HepG2 (cell line): ENCODE data around the gene METTL23. TPM values are rescaled to one million over a fixed set of nuclear protein-coding genes. Genes with fewer than 3 reads are reported as not detected.
A peak's percentile ranks its signal among the peaks of the same experiment; 100 is the strongest.

ENCODE experiments used
- AKNA ChIP-seq: sonication (generic); formaldehyde crosslinking; IDR thresholded peaks from 2 replicates; pipeline ENCODE4 v1.4.0; 2020; ENCODE audit warnings: missing genetic modification reagents, borderline replicate concordance
- IRF2 ChIP-seq: IDR thresholded peaks from 2 replicates; pipeline ENCODE4 v1.6.1; 2018; ENCODE audit warnings: missing genetic modification reagents, missing compliant biosample characterization
- MIER2 ChIP-seq: IDR thresholded peaks from 2 replicates; pipeline ENCODE4 v1.6.1; 2016; ENCODE audit warnings: missing biosample characterization, missing genetic modification reagents
- MXI1 ChIP-seq: IDR thresholded peaks from 3 replicates; pipeline ENCODE4 v1.6.1; 2012; ENCODE audit warnings: low read depth, low read length, inconsistent platforms, borderline replicate concordance
- TCF7 ChIP-seq: sonication (generic); IDR thresholded peaks from 2 replicates; pipeline ENCODE4 v1.6.1; 2016; ENCODE audit warnings: antibody characterized with exemption, low read depth
- THAP8 ChIP-seq: sonication (generic); formaldehyde crosslinking; IDR thresholded peaks from 2 replicates; pipeline ENCODE4 v1.5.1; 2020; ENCODE audit warnings: missing genetic modification reagents, mild to moderate bottlenecking, borderline replicate concordance
- TOE1 ChIP-seq: sonication (generic); formaldehyde crosslinking; IDR thresholded peaks from 2 replicates; pipeline ENCODE4 v1.4.0; 2020; ENCODE audit warnings: mild to moderate bottlenecking, missing genetic modification reagents
- U2AF2 ChIP-seq: fragments of 200-400 bp; formaldehyde crosslinking; IDR thresholded peaks from 2 replicates; pipeline ENCODE4 v1.6.1; 2017; ENCODE audit warnings: low read depth, mild to moderate bottlenecking, low read length
- ZNF333 ChIP-seq: sonication (generic); formaldehyde crosslinking; IDR thresholded peaks from 2 replicates; pipeline ENCODE4 v1.4.0; 2020; ENCODE audit warnings: mild to moderate bottlenecking, missing genetic modification reagents, borderline replicate concordance
- ZNF891 ChIP-seq: sonication (generic); formaldehyde crosslinking; IDR thresholded peaks from 2 replicates; pipeline ENCODE4 v1.5.0; 2020; ENCODE audit warnings: mild to moderate bottlenecking, missing genetic modification reagents
- polyA plus RNA-seq, 8 experiments: library from polyadenylated mRNA; depleted of rRNA in 3 of 8; stranded (reverse) in 7 of 8; unstranded in 1 of 8; fragments of >200 nt; fragmentation: Illumina TruSeq in 4 of 8; extraction: Trizol in 4 of 8; gene quantifications; 2 replicates each; pipeline versions ENCODE4 v1.2.1 to v1.2.3, GENCODE V29; 2011 to 2016; ENCODE audit warnings: low read depth in 4 of 8, missing spikeins in 1 of 8, mixed read lengths in 1 of 8; ENCODE audit not compliant: insufficient read depth in 1 of 8
- total RNA-seq, 5 experiments: library from RNA; depleted of rRNA; stranded (reverse); fragments of >200 nt; fragmentation: Illumina TruSeq; extraction: Trizol; gene quantifications; 2 replicates each; pipeline ENCODE4 v1.2.3, GENCODE V29; 2016; ENCODE audit warnings: low read depth in 1 of 5
- TF ChIP-seq, protein P1 (sequence below): IDR thresholded peaks from 2 replicates; pipeline ENCODE4 v1.6.1; 2016; ENCODE audit warnings: low read depth
- TF ChIP-seq, protein P2 (sequence below): sonication (generic); formaldehyde crosslinking; IDR thresholded peaks from 2 replicates; pipeline ENCODE4 v1.5.0; 2020; ENCODE audit warnings: mild to moderate bottlenecking, missing genetic modification reagents, borderline replicate concordance

The METTL23 gene
- total and polyA plus RNA-seq, 2 of the 13 experiments (the other 11 are each of a cell fraction or from before 2014, with no cell fraction given): 39.9 to 104 TPM

DNA sequence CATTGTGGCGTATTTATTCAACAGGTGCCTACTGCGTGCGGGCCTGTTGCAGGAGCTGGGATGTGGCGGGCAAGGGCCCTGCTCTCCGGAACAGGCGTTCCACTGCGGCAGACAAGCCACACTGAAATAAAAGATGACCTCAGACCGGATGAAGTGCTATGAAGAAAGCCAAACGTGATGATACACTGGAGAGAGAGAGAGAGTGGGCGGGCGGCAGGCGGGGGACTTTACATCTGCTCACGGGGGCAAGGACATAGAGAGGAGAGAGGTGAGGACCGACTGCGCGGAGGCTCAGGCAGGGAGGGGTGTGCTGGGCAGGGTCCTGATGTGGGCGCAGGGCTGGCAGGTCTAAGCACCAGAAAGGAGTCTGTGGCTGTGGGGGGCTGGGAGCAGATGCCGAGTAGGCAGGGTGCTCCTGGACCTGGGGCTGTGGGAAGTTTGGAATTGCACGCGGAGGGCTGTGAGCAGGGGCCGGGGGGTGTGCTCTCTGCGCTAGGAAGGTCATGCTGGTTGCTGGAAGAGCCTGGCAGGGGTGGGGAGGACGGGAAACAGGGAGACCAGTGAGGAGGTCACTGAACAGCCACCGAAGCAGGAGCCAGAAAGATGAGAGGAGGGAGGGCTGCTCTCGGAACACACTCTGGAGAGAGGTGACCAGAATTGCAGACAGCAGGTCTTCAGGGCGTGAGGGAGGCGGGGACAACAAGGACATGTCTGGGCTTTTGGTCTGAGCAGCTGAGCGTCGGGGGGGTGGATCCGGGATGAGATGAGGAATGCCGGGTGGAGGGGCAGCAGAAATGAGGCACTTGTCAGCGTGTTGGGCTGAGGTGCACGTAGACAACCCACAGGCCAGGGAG, 25.8 kb upstream of the METTL23 start (continued):
- TF ChIP-seq AKNA (CRISPR knock-in tag) (no peak), ZNF891 (no peak; the same call in 1 of the 2 replicates), TOE1 (no peak), U2AF2 (no peak), TCF7 (peak; percentile 53; the same call in 1 of the 2 replicates), MIER2 (no peak), IRF2 (CRISPR knock-in tag) (peak; percentile 74; the same call in 1 of the 2 replicates), THAP8 (no peak; the same call in 1 of the 2 replicates), MXI1 (no peak; the same call in 2 of the 3 replicates), ZNF333 (peak; percentile 92; the same call in 1 of the 2 replicates)
- TF ChIP-seq, protein P1, sequence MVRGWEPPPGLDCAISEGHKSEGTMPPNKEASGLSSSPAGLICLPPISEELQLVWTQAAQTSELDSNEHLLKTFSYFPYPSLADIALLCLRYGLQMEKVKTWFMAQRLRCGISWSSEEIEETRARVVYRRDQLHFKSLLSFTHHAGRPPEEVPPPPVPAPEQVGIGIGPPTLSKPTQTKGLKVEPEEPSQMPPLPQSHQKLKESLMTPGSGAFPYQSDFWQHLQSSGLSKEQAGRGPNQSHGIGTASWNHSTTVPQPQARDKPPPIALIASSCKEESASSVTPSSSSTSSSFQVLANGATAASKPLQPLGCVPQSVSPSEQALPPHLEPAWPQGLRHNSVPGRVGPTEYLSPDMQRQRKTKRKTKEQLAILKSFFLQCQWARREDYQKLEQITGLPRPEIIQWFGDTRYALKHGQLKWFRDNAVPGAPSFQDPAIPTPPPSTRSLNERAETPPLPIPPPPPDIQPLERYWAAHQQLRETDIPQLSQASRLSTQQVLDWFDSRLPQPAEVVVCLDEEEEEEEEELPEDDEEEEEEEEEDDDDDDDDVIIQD (CRISPR knock-in tag): no peak
- TF ChIP-seq, protein P2, sequence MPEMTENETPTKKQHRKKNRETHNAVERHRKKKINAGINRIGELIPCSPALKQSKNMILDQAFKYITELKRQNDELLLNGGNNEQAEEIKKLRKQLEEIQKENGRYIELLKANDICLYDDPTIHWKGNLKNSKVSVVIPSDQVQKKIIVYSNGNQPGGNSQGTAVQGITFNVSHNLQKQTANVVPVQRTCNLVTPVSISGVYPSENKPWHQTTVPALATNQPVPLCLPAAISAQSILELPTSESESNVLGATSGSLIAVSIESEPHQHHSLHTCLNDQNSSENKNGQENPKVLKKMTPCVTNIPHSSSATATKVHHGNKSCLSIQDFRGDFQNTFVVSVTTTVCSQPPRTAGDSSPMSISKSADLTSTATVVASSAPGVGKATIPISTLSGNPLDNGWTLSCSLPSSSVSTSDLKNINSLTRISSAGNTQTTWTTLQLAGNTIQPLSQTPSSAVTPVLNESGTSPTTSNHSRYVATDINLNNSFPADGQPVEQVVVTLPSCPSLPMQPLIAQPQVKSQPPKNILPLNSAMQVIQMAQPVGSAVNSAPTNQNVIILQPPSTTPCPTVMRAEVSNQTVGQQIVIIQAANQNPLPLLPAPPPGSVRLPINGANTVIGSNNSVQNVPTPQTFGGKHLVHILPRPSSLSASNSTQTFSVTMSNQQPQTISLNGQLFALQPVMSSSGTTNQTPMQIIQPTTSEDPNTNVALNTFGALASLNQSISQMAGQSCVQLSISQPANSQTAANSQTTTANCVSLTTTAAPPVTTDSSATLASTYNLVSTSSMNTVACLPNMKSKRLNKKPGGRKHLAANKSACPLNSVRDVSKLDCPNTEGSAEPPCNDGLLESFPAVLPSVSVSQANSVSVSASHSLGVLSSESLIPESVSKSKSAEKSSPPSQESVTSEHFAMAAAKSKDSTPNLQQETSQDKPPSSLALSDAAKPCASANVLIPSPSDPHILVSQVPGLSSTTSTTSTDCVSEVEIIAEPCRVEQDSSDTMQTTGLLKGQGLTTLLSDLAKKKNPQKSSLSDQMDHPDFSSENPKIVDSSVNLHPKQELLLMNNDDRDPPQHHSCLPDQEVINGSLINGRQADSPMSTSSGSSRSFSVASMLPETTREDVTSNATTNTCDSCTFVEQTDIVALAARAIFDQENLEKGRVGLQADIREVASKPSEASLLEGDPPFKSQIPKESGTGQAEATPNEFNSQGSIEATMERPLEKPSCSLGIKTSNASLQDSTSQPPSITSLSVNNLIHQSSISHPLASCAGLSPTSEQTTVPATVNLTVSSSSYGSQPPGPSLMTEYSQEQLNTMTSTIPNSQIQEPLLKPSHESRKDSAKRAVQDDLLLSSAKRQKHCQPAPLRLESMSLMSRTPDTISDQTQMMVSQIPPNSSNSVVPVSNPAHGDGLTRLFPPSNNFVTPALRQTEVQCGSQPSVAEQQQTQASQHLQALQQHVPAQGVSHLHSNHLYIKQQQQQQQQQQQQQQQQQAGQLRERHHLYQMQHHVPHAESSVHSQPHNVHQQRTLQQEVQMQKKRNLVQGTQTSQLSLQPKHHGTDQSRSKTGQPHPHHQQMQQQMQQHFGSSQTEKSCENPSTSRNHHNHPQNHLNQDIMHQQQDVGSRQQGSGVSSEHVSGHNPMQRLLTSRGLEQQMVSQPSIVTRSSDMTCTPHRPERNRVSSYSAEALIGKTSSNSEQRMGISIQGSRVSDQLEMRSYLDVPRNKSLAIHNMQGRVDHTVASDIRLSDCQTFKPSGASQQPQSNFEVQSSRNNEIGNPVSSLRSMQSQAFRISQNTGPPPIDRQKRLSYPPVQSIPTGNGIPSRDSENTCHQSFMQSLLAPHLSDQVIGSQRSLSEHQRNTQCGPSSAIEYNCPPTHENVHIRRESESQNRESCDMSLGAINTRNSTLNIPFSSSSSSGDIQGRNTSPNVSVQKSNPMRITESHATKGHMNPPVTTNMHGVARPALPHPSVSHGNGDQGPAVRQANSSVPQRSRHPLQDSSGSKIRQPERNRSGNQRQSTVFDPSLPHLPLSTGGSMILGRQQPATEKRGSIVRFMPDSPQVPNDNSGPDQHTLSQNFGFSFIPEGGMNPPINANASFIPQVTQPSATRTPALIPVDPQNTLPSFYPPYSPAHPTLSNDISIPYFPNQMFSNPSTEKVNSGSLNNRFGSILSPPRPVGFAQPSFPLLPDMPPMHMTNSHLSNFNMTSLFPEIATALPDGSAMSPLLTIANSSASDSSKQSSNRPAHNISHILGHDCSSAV (CRISPR knock-in tag): no peak
